GM19238 (cell line): ENCODE measurements around the gene BST1.

ENCODE experiments used
- DNase-seq: peaks from one replicate; pipeline ENCODE4 v3.0.0; 2011; ENCODE audit warnings: low spot score; ENCODE audit not compliant: insufficient read length

Gene BST1

GRCh38 chr4:15778289-15779241 is 75.7 kb downstream of the BST1 start, which contains the start of gene CD38:
CD38 (plus strand) TSS chr4:15778328; CDS start chr4:15778415, 87 bp downstream.
- peak; percentile 36 for DNase-seq

- DNase-seq: no peak
Observed at GRCh38 chr4:15779306-15779705, 76.4 kb downstream of the BST1 start.

GRCh38 chr4:15779809-15780208 is 76.9 kb downstream of the BST1 start:
- no peak for DNase-seq

DNA sequence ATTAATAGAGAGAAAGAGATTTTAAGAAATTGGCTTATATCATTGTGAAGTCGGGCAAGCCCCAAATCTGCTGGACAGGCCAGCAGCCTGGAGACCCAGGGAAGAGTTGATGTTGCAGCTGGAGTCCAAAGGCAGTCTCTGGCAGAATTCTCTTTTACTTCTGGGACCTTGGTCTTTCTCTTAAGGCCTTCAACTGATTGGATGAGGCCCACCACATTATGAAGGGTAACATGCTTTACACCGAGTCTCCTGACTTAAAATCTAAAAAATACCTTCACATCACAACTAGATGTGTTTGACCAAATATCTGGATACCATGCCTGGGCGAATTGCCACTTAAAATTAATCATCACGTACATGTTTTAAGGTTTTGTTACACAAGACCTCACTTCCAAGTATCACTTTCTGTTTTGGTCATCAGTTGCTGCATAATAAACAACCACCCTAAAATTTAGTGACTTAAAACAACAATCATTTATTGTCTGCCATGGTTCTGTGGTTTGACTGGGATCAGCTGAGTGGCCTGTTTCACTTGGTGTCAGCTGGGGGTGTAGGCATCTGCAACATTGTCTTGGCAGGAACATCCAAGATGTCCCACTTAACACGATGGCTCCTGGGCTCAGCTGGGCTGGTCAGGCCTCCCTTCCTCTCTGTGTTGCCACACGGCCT is 78.7 kb downstream of the BST1 start:
- DNase-seq: no peak
